Activated CD8-positive, alpha-beta memory T cell treated with anti-CD3 and anti-CD28 coated beads, Interleukin-2, amount 50 U/mL, for 1 hour (primary cell): ENCODE data around the gene NRSN2.
"Not testable (repeated sequence)": the region's sequence is repeated elsewhere in the genome, so short reads cannot be mapped to it uniquely, and the experiment has no call there.

Experiments
- DNase-seq: peaks from one replicate; pipeline ENCODE4 v3.0.0-alpha.2; 2020; ENCODE audit errors: extremely low read depth

Gene NRSN2

DNA sequence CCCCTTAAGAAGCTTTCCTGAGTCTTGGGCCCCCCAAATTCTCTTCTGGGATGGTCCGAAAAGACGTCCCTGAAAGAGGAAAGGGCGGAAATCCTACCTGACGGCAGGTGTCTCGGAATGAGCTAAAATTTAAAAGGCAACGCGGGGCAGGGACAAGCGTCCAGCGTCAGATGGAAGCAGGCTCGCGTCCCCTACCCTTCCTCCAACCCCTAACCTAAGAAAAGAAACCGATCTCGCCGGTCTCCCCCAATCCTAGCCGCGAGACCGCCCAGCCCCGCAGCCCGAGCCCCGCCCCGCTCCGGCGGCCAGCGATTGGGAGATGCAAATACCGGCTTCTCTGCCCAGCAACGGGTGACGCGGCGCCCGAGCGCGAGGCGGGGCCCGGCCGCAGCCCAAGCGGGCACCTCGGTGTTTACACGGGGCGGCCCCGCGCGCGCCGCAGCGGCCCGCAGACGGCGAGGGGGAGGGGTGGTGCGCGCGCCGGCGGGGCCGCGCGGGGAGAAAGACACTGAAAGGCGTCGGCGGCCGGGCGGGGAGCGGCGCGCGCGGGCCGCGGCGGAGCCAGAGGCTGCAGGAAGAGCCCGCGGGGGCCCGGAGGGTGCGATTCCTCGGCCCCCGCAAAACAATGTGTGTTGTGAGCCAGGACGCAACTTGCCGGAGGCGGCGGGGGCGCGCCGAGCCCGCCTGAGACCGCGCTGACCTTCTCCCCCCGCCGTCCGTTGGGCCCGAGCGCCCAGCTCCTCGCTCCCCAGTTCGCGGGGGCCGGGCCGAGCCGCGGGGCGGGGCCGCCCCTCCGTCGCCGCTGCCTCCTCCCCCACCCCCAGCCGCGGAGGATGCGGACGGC is 21.6 kb upstream of the NRSN2 start, which contains the start of gene SOX12:
Gene SOX12, plus strand, starts transcription at position 508 of the 844 bp plus-strand sequence. CDS start 373 bp downstream, outside the sequence.
- peak; percentile 80 for DNase-seq

DNA sequence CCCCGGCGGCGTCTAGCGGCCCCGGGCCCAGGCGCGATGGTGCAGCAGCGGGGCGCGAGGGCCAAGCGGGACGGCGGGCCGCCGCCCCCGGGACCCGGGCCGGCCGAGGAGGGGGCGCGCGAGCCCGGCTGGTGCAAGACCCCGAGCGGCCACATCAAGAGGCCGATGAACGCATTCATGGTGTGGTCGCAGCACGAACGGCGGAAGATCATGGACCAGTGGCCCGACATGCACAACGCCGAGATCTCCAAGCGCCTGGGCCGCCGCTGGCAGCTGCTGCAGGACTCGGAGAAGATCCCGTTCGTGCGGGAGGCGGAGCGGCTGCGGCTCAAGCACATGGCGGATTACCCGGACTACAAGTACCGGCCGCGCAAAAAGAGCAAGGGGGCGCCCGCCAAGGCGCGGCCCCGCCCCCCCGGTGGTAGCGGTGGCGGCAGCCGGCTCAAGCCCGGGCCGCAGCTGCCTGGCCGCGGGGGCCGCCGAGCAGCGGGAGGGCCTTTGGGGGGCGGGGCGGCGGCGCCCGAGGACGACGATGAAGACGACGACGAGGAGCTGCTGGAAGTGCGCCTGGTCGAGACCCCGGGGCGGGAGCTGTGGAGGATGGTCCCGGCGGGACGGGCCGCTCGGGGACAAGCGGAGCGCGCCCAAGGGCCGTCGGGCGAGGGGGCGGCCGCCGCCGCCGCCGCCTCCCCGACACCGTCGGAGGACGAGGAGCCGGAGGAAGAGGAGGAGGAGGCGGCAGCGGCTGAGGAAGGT is 20.8 kb upstream of the NRSN2 start:
- no peak for DNase-seq

DNA sequence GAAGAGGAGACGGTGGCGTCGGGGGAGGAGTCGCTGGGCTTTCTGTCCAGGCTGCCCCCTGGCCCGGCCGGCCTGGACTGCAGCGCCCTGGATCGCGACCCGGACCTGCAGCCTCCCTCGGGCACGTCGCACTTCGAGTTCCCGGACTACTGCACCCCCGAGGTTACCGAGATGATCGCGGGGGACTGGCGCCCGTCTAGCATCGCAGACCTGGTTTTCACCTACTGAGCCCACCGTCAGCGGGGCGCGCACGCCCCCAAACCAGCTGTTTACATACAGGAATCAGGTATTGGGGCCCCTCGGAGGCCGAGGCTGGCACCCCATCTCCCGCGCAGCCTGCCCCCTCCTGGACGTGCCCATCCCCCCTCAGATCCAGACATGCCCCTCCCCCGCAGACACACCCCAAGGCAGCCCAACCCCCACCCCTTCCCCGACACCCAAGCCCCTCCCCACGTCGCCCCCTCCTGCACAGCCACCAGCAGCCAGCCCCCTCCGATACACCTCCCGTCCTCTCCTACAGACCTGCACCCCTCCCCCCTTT is 20.2 kb upstream of the NRSN2 start:
- no peak for DNase-seq

DNA sequence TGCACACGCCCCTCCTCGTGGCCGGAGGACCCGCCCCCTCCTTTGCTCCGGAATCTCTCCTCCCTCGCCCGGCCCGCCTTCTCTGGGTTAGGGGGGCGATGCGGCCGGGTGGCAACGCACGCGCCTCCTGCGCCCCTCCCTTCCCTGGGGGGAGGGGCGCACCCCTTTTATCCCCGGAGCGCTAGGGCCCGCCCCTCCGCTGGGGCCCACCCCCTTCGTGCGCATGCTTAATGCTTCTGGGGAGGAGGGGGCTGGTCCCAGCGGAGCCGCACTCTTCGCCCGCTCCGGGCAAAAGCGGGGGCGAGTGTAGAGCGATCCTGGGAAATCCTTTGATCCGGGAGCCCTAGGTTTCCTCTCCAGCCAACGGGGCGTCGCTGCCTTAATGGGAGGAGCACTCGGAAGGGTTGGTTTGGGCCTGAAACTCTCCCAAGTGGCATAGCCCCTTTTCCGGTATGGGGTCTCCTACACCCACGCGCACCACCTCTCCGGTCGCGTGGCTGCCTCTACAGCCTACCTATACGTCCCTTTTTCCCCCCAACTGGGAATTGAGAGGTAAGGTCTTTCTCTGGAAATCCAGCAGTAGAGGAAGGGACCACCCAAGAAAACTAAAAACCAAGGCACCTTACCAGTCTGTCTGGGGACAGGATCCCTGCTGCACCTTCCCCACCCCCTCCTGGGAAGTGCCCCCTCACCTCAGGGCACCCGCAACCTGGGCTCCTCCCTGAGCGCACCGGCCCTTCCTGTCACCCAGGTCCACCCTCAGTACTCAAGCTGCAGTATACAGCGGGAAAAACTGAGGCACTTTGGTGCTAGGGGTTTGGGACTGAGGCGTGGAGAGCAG is 19.5 kb upstream of the NRSN2 start:
- DNase-seq, result peak; percentile 66

DNA sequence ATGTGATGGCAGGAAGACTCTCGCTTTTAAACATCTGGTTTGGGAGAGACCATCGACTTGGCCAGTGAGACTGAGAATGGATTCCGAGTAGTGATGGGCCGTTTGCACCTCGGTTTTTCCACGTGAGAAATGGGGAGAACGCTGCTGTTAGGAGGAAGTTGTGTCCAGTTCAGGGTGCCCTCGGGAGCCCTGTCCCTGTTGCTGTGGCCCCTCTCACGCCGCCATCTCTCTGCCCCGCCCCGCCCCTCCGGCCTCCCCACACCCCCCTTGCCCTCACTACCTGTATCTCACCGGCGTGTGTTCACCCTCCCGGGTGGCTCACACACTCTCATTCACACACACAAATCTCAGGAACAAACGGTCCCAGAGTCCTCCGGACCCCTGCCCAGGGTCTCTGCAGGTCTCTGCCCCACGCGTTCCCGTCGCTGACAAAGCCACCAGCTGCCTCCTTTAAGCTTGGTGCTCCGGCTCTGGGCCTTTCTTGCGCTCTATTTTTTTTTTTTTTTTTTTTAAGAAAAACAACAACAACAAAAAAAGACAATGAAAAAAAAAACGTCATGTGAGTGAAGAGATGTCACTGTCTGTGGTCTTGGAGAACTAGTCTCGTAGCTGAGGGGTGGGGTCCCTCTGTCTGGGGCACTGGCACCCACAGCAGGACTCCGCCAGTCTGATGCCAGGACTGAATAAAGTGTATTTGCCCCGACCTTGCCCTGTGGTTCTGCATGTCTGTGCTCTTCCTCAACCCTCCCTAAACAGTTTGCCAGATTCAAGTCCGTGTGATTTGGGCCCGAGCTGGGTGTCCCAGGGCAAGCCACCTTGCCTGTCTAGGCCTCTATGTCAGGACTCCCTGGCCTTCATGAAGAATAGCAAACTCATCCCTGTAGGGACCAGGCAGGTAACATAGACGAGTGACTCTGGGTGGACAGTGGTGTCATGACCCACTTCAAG is 18.6 kb upstream of the NRSN2 start:
- DNase-seq, result no peak

DNA sequence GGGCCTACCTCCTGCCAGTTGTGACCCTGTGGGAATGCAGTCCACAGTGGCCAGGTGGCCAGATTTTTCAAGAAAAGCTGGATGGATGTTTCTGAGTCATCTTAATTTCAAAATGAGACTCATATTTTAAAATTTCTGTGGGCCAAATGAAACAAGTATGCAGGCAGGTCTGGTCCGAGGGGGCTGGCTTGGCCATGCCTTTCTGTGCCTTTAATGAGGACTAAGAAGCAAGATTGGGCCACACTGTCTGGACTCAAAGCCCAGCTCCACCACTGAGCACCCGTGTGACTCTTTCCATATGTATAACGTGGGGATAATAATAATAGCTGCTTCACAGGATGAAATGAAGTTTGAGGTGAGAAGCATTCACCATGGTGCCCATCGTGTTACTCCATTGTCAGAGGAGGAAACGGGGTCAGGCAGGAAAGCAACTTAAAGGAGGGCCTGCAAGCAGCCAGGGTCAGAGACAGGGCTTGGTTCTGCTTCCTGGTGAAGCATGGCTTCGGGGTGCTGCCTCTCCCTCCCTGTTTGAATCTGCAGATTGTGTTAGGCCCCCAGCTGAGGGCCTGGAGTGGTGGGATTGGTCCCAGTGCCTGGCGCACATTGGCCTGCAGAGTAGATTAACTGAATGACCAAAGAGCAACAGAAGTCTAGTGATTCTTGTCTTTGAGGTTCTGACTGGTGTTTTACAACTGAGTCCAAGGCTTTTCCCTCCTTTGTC is 17.8 kb upstream of the NRSN2 start:
- DNase-seq, result no peak

DNA sequence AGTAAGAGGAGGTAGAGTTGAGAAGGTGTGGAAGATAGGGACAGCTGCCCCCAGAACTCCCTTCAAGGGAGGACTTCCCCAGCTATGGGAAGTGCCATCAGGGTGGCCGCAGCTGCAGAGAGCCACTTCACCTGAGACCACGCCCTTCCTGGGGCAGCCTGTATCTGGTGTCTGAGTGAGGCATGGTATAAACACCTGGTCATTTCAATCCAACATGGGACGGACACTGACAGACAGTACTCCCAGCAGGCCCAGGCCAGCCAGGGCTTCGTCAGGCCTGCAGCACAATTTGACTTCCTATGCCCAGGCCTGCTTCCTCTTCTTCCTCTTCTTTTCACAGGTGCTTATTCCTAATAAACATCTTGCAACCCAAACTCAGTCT is 17.1 kb upstream of the NRSN2 start:
- no peak for DNase-seq

DNA sequence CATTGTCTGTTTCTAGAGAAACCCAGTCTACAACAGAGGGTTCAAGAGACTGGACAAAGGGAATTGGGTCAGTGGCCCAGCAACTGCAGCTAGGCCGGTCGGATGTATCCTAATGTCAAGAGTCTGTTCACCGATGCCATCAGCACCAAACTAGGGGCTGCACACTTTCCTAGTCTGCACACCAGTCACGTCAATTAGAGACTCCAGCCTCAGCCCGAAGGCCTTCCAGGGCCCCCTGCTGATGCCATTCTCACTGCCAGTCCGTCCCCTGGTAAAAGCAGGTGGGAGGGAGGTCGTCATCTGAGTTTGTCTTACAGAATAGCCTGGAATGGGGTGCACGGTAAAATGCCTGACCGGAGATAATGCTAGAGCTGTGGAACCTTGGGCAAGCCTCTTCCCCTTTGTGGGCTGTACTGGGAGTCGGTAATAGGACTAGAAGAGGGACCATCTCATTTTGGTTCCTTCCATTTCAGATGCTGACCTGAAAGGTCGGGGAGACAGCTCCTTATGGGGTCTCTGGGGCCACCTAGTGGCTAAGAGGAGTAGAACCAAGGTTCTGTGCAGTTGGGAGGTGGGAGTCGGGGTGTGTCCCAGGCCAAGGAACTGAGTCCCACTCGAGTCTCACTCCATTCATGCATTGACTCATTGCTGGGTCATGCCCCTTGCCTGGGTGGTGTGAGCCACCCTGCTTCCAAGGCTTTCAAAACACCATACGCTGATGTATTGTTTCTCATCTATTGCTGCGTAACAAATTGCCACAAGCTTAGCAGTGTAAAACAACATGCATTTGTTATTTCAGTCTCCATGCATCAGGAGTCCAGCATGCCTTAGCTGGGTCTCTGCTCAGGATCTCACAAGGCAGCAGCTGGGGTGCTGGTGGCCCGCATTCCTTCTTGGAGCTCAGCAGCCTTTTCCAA is 16.4 kb upstream of the NRSN2 start:
- DNase-seq, result no peak

DNA sequence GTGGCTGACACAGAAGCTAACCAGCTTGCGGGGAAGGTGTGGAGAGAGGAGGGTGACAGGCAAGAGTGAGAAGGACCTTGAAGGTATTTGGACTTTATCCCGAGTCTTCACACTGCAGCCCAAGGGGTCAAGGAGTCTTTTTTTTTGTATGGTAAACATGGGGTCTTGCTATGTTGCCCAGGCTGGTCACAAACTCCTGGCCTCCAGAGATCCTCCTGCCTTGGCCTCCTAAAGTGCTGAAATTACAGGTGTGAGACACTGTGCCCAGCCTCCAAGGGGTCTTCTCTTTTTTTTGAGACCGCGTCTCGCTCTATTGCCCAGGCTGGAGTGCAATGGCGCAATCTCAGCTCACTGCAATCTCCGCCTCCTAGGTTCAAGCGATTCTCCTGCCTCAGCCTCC is 12.3 kb upstream of the NRSN2 start:
- DNase-seq, result no peak

DNA sequence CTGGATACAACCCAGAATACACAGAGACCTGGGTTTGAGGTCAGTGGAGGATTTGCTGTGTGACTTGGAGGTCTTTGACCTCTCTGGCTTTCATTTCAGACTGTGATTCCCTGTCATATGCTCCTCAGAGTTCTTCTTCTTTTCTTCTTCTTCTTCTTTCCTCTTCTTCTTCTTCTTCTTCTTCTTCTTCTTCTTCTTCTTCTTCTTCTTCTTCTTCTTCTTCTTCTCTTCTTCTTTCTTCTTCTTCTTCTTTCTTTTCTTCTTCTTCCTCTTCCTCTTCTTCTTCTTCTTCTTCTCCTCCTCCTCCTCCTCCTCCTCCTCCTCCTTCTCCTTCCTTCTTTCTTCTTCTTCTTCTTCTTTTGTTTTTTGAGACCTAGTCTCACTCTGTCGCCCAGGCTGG is 10.9 kb upstream of the NRSN2 start:
- not testable (repeated sequence) for DNase-seq

DNA sequence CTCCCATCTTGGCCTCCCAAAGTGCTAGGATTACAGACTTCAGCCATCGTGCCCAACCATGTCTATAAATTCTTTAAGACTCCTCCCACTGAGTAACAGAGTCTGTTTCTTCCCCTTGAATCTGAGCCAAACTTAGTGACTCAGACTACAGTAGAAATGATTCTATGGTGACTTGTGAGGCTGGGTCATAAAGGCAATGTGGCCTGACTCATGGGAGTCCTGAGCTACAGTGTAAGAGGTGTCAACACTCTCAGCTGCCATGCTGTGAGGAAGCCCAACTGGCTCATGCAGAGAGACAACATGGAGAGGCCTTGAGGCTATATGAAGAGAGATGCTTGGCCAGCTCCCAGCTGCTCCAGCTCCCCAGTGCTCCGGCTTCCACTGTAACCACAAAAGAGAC is 5.2 kb upstream of the NRSN2 start:
- DNase-seq, result no peak

DNA sequence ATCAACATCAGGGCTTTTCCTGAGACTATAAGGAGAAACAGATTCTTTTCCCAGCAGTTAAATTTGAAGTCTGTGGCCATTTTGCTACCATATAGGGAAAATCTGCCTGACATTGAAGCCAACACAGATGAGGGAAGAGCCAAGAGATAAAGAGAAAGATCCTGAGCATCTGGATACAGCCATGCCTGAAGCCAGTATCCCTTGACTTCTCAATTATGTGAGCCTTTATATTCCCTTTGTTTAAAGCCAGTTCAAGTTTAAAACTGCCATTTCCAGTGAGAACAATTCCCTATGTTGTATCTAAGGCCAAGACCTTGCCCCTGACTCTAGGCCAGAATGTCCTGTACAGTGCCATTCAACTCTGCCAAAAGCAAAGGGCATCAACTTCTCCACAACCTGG is 3.8 kb upstream of the NRSN2 start:
- DNase-seq, result no peak

DNA sequence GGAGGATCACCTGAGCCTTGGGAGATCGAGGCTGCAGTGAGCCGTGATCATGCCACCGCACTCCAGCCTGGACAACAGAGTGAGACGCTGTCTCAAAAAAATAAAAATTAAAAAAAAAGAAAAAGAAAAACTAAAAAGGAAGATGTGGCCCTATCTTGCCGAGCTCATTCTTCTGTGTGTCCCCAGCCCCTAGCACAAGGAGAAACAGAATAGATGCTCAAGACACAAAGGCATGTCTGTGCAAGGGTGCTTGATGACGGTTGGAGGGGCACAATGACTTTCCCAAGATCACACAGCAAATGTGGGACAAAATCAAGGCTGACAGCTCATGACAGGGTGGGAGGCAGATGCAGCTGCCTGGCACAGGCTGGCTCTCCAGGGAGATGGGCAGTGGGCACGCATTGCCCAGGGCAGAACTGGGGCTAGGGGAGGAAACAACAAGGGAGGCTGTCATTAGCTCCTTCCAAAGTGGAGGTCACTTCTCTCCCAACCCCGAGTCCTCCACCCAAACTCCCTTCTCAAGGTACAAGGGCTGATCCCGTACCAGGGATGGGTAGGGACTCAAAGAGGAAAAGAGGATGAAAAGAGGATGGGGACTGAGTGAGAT is 775 bp upstream of the NRSN2 start:
- DNase-seq, result no peak

DNA sequence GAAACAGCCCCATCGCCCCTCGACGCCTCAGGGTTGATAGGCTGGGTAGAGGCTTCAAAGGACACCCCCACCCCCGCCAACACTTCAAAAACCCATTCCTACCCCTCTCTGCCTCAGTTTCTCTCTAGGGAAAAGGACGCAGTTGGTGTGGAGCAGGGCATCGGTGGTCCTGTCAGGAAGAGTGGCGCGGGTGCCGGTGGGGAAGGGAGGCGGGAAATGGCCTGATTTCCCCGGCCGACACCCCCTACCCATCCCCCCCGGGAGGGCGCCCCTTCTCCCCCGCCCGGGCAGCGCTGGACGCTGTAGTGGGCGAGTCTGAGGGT is 367 bp downstream of the NRSN2 start:
- DNase-seq, result no peak

DNA sequence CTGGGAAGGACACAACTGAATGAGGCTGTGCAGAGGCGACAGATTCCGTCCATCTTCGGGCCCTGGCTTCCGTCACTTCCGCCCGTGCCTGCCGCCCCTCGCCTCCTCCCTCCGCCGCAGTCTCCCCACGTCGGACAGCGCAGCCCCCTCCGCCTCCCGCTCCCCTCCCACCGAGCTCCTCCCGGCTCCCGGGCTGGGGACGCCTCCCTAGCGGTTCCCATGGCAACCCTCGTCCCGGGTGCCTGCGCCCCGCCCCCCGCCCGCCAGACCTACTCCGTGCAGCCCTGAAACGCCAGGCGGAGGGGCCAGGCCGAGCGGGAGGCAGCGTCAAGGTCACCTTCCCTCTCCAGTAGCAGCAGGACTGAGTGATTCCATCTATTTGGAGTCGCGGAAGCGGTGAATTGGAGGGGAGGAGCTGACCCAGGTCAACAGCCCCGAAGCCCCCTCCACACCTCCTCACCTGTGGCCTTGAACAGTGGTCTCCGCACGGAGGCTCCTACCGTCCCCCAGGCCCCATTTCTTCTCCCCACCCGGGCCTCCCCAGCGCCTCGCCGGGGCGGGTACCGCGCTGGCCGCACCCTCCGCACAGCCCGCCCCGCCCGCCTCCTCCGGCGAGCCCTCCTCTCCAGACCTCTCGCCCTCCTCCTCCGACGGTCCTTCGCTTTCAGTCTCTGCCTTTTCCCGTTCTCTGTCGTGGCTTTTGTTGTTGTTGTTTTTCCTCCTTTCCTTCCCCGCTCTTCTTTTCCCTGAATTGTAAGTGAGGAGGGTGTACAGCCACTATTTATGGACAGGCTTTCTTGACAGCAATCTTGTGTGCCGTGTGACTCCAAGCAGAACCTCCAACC is 951 bp downstream of the NRSN2 start:
- no peak for DNase-seq

DNA sequence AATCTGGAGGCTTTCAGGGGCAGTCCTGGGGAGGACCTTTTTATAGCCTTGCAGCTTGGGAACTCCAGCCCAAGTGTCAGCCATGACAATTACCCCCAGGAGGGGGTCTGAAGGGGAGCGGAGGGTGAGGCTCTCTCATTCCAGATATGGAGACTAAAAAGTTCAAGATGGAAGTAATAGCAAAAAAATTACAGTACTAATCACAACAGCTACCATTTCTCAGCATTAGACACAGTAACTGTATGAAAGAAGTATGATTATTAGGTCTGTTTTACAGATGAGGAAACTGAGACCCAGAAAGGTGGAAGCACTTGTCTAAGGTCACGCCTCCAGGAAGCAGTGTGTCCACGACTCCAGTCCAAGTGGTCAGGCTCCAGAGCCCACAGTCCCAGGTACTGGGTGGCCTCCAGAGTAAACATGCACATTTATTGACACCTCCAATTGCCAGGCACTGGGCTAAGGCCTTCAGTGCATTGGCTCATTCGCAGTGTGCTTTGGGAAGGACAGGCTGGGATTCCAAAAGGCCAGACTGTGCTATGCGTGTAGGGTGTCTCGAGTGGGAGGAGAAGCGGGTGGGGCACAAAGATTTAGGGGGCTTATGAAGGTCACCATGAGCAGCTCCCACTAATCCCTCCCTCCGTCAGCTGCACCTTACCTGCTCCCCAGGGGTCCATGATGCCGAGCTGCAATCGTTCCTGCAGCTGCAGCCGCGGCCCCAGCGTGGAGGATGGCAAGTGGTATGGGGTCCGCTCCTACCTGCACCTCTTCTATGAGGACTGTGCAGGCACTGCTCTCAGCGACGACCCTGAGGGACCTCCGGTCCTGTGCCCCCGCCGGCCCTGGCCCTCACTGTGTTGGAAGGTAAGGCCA is 2.3 kb downstream of the NRSN2 start:
- DNase-seq, result no peak

DNA sequence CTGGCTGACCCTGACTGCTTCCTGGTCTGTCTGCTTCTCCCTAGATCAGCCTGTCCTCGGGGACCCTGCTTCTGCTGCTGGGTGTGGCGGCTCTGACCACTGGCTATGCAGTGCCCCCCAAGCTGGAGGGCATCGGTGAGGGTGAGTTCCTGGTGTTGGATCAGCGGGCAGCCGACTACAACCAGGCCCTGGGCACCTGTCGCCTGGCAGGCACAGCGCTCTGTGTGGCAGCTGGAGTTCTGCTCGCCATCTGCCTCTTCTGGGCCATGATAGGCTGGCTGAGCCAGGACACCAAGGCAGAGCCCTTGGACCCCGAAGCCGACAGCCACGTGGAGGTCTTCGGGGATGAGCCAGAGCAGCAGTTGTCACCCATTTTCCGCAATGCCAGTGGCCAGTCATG is 6.3 kb downstream of the NRSN2 start:
- DNase-seq, result no peak
